ENCODE measurements around the gene RPA1.
"Not testable (repeated sequence)": the region's sequence is repeated elsewhere in the genome, so short reads cannot be mapped to it uniquely, and the experiment has no call there.

RPA1 gene

DNA sequence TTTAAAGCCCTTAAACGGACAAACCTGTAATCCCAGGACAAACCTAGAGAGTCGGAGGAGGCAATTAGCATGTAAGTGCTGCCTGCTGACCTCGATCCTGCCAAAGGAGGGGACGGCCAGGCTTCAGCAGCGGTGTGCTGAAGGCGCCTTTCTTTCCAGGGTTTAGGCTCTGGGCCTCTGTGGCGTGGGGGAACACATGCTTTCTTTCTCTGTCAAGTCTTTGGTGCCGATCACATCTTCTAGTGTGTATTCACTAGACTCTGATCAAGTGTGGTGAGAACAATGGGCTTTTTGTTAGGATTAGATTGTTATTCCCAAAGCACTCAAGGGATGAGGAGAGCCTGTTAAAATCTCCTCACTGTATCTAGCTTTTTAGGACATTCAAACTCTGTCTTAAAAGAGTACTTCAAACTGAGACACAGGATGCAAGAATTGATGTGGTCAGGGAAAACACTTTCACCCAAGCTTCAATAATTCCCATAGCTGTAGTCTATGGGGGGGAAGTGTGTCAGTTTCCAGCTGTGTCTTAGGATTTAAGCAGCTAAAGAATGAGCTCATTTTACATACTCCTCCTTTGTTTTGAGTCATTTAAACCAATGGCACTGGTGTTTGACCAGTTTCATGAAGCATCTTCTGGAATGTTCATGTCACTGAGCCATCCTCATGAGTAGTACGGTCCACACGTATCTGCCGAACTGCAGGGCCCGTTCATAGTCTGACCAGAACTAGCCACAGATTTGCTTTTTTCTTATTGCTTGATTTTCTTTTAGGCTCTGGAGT, 51.2 kb downstream of the RPA1 start:
- DNase-seq = no peak

GRCh38 chr17:1882836-1883235, 53.0 kb downstream of the RPA1 start:
- DNase-seq = no peak

DNA sequence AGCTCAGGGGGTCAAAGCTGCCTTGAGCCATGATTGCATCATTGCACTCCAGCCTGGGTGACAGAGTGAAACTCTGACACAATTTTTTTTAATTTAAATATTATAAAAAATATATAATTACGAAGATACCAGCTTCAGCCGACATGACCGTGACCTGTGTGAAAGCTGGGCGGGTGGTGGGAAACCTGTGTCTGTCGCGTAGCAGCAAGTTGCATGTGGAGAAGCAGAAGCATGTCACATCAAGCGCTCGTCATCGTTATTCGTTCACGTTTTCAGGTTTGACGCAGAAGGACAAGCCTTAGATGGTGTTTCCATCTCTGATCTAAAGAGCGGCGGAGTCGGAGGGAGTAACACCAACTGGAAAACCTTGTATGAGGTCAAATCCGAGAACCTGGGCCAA, 53.7 kb downstream of the RPA1 start:
- DNase-seq = no peak

DNA sequence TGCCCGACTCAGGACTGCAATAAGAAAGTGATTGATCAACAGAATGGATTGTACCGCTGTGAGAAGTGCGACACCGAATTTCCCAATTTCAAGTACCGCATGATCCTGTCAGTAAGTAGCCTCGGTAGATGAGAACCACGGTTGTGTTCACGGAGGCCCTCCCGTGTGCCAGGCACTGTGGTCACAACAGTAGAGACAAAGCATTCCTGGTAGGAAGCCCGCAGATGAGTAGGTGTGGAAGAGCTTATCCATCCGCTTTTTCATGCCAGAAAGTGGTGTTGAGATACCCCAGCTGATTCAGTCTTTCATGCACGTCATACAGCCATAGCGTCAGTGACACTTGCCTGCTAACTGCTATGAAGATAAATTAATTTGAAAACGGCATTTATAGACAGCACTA, 58.9 kb downstream of the RPA1 start:
- no peak for DNase-seq

GRCh38 chr17:1890758-1891450, 61.1 kb downstream of the RPA1 start:
- DNase-seq = no peak

GRCh38 chr17:1894753-1895339, 65.0 kb downstream of the RPA1 start:
- no peak for DNase-seq

- not testable (repeated sequence) for DNase-seq
Measured at GRCh38 chr17:1895479-1895878, 65.7 kb downstream of the RPA1 start.

- no peak for DNase-seq
Measured at GRCh38 chr17:1896243-1897104, 66.7 kb downstream of the RPA1 start.

DNA sequence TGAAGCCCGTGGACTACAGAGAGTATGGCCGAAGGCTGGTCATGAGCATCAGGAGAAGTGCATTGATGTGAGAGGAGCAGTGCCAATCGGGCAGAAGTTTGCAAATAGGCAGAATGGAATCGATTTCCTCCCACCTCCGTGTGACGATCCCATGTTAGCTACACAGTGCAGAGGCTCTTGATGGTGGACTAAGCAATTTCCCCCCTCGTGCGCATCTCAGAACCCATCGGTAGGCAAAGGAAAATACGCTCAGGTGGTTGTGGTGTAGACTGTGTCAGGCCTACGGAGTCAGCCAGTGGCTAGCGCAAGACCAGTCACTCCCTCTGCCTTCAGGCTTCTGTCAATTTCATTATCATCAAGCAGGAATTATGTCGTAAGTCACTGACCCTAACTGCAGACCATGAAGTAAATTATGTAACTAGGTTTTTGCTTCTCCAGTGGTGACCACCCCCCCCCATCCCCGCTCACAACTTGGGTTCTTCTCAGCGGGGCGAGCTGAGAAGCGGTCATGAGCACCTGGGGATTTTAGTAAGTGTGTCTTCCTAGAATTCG, 67.4 kb downstream of the RPA1 start:
- DNase-seq = no peak

GRCh38 chr17:1898332-1898731, 68.5 kb downstream of the RPA1 start:
- no peak for DNase-seq

- no peak for DNase-seq
Measured at GRCh38 chr17:1898872-1899271, 69.1 kb downstream of the RPA1 start.

- DNase-seq = no peak
Measured at GRCh38 chr17:1899403-1900000, 69.7 kb downstream of the RPA1 start.

DNA sequence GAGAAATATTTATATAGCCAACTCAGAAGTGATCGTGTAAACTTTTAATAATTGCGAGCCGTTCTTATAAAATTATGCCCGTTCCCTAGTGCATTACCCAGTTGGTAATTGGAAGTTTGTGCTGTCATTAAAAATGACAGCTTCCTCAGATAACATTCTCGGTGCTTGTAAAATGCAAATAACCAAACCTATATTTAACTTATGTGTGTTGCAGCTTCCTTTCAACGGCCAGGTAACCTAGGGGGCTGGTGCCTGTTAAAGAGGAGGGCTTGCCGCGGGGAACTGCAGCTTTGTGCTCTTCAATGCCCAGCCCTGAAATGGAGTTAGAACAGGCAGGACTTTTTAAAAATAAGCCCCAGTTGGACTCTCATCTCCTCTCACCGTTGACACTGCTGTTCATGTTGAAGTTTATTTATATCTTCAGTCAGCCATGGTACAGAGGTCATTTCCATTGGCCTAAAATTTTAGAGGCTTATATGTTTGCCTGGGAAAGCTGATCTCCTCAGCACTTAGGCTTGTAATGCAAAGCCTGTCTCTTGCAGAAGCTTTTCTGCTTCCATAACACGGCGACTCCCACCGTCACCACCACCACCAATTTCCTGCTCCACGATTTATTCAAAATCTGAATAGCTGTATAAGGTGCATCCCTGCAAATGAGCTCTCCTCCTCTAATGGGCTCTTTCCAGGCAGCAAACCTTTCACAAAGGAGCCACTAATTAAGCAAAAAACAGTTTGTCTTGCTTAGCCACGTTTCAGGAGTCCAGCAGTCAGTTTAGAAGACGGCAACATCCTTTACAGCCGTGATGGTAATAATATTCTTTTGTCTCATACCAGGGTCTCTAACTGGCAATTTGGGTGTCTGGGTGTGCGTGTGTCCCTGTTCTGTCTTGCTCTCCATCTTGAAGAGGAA, 74.7 kb downstream of the RPA1 start:
- DNase-seq = no peak

- DNase-seq = no peak
Measured at GRCh38 chr17:1905190-1905913, 75.5 kb downstream of the RPA1 start.

DNA sequence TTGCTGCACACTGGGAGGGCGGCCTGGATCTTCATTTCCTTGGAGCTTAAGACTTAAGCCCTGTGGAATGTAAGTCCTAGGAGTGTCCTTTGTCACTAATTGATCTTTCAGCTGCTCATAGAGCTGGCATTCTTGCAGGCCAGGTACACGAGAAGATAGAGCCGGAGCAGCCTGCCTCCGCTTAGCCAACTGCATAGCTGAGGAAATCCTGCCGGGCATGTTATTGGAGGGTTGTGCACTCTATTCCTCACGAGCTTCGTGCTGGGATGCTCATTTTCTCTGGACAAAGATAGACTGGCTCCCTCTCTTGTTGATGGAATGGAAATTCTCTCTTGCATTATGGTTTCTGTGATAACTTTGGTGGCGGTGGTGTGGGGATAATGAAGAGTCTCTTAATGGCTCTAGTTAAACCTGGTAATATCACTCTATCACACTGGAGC, 76.9 kb downstream of the RPA1 start:
- DNase-seq = no peak

DNA sequence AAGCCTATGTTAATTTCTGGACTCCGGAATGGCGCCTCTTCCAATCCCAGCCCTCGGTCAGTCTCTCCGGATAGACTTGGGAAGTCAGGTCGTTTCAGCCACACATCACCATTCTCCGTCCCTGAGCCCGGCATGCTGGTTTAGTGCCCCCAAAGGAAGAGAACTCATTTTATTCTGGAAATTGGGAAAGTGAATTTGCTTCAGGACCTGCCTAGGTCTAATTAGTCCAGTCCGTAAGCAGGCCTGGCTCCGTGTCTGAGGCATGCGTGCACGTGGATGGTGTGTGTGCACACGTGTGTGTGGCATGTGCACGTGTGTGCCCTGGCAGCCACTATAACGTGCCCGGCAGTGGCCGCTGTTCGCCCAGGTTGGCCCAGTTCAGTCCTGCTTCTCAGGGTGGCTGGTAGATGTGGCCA, 77.4 kb downstream of the RPA1 start:
- DNase-seq = no peak

DNA sequence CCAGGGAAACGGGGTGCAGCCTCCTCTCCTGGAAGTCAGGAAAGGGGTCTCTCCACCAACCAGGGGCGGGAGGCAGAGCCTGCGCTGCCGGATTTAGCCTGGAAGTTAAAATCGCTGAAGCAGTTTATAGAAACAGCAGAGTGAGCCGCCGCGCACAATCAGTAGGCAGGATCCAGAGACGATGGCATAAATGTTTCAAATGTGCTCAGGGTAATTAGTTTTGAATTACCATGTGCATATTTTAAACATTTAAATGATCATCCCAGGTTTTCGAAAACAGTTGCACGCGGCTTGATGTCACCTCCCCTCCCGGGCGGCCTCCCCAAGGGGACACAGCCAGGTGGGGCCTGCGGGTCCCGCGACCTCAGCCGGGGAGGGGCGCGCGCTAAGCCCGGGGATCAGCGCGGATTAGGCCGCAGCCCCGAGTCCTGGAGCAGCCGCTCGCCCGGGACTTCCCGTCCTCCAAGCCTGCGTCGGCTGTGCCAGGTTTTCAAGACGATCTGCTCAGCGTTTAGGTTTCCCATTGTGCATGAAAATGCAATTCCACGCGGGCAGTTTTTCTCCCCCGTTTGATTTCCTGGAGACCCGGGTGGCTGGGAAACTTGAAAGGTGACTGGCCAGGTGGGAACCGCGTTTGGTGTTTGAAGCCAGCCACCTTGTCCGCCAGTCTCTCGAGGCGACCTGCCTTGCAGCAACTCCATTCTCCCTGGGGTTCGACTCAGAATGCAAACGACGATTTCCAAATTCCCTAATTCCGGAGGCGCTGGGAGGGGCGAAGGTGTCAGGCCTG, 78.3 kb downstream of the RPA1 start:
- DNase-seq = no peak

DNA sequence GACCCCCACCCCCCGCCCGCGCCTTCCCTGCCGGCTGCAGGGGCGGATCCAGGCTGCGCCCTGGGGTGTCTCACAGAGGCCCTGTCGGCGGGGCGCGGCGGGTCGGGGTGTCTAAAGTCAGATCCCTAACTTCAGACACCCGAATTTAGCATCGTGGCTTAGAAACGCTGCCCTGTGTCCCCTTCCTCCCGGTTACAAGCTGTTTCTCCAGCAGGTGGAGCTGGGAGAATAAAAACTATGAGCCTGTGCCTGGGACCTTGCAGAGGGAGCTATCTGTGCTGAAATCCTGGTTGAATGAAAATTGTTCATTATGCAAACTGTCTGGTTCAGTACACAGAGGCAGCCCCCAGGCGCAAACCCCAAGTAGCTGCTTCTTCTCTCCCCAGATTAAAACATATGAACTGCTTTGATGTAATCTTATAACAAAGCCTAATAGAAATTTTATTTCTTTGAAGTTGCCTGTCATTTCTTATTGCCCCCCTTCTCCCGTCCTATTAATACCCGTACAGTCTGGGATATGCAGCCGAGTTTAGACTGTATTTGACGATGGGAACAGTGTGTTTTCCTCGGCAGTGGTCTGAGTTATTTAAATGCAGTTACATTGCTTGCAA, 79.0 kb downstream of the RPA1 start:
- no peak for DNase-seq

- no peak for DNase-seq
Measured at GRCh38 chr17:1909985-1910384, 80.2 kb downstream of the RPA1 start.

Data from KG1 (cell line).